ENCODE results near the gene APBB2. TPM values are rescaled to one million over a fixed set of nuclear protein-coding genes. Genes with fewer than 3 reads are reported as not detected.
"Not testable (repeated sequence)": the region's sequence is repeated elsewhere in the genome, so short reads cannot be mapped to it uniquely, and the experiment has no call there.

APBB2 gene
- total and polyA plus RNA-seq, 2 experiments from 2014 or later: 24.1 to 61.0 TPM

DNA sequence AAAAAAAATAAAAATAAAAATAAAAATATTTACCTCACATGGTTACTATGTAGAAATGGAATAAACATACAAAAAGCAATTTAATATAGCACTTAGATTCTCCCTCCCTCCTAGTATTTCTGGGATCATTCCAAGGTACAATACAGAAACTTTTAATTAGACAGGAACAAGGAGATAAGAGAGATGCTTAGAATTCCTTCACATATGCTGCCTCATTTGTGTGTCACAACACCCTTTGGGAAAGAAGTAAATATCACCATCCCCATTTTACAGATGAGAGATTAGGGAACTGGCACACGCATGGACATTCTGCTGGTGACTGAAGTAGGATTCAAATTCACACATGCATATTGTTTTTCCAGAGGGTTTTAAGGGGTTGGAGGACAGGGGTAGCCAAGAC lies 164.2 kb downstream of the APBB2 start:
- in situ Hi-C loops (cut with MboI): no loop called here
- H2AFZ ChIP-seq: no peak overlapping the region
- H3K9ac ChIP-seq: no peak overlapping the region
- no peaks in the 10 kb centered on the region for H4K20me1 ChIP-seq (ENCODE audit: insufficient read depth)
- H3K9me3 ChIP-seq (ENCODE audit: low read depth): no peaks in the 10 kb centered on the region
- WGBS, 2 experiments (ENCODE audit: low coverage in 1 of 2, low lambda C conversion rate in 2 of 2, missing lambda C conversion rate in 2 of 2): 100% methylated on average over 1 of the region's 1 CpG
- no peaks in the 10 kb centered on the region for H3K9me2 ChIP-seq (ENCODE audit: insufficient read depth)
- H3K36me3 ChIP-seq (ENCODE audit: low read depth): no peaks in the 10 kb centered on the region
- no peak overlapping the region for H3K27ac ChIP-seq
- no peak overlapping the region for H3K4me2 ChIP-seq (ENCODE audit: unreplicated experiment)
- H3F3A ChIP-seq (ENCODE audit: insufficient read depth): no peaks in the 10 kb centered on the region
- H3K4me3 ChIP-seq: no peak overlapping the region
- no peaks in the 10 kb centered on the region for H3K27me3 ChIP-seq (replicated peaks; ENCODE audit: insufficient read depth)
- DNase-seq: no peak
- TF ChIP-seq EZH2phosphoT487 (IDR thresholded peaks at IDR 0.05; ENCODE audit: insufficient read depth, low read depth): no peak
- TF ChIP-seq EZH2 (IDR thresholded peaks at IDR 0.05; ENCODE audit: insufficient read depth, poor library complexity, severe bottlenecking): no peak
- H3K4me1 ChIP-seq (ENCODE audit: insufficient read depth): no peaks in the 10 kb centered on the region
- peaks cover 32% of the 10 kb centered on the region for H3K79me2 ChIP-seq (ENCODE audit: insufficient read depth)

DNA sequence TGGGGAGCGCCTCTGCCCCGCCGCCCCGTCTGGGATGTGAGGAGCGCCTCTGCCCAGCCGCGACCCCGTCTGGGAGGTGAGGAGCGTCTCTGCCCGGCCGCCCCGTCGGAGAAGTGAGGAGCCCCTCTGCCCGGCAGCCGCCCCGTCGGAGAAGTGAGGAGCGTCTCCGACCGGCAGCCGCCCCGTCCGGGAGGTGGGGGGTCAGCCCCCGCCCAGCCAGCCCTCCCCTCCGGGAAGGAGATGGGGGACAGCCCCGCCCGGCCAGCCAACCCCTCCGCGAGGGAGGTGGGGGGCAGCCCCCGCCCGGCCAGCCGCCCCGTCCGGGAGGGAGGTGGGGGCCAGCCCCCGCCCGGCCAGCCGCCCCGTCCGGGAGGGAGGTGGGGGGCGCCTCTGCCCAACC lies 165.2 kb downstream of the APBB2 start:
- H4K20me1 ChIP-seq (ENCODE audit: insufficient read depth); H2AFZ ChIP-seq; H3K36me3 ChIP-seq (ENCODE audit: low read depth); H3K27me3 ChIP-seq (replicated peaks; ENCODE audit: insufficient read depth); H3K9me3 ChIP-seq (ENCODE audit: low read depth); H3K4me3 ChIP-seq; H3K4me2 ChIP-seq (ENCODE audit: unreplicated experiment); H3K9ac ChIP-seq; H3K4me1 ChIP-seq (ENCODE audit: insufficient read depth); H3F3A ChIP-seq (ENCODE audit: insufficient read depth); DNase-seq; in situ Hi-C loops (cut with MboI); H3K9me2 ChIP-seq (ENCODE audit: insufficient read depth); H3K27ac ChIP-seq: not testable (repeated sequence)
- 98 to 100% methylated on average over 1 to 40 of the region's 40 CpGs for WGBS, 2 experiments (ENCODE audit: low coverage in 1 of 2, low lambda C conversion rate in 2 of 2, missing lambda C conversion rate in 2 of 2)
- H3K79me2 ChIP-seq (ENCODE audit: insufficient read depth): peaks cover 30% of the 10 kb centered on the region

DNA sequence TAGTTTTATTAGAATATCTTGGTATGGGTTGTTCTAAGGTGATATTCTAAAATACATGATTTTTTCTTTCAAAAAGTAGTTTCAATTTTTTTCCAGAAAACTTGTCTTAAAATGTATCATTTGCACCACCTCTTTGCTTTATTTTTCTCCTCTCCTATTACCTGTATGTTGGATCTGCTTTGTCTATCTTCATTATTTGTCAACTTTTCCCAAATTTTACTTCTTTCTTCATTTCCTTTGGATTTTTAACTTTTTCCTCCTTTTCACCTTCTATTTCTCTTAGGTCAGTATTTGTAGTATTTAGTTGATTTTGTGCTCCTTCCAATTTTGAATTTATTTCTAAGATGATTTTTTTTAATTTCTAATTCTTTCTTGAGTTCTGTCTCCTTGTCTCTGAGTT lies 169.6 kb downstream of the APBB2 start:
- no peaks in the 10 kb centered on the region for H3K9me3 ChIP-seq (ENCODE audit: low read depth)
- H2AFZ ChIP-seq: no peak overlapping the region
- H3K4me2 ChIP-seq (ENCODE audit: unreplicated experiment): no peak overlapping the region
- no peak overlapping the region for H3K27ac ChIP-seq
- H3K9me2 ChIP-seq (ENCODE audit: insufficient read depth): no peaks in the 10 kb centered on the region
- in situ Hi-C loops (cut with MboI): no loop called here
- no peaks in the 10 kb centered on the region for H3K4me1 ChIP-seq (ENCODE audit: insufficient read depth)
- peaks cover 32% of the 10 kb centered on the region for H3K79me2 ChIP-seq (ENCODE audit: insufficient read depth)
- 0 out of 2 replicates have a peak, but pooled peaks cover 4% of the 10 kb centered on the region for H3K36me3 ChIP-seq (ENCODE audit: low read depth)
- no peaks in the 10 kb centered on the region for H4K20me1 ChIP-seq (ENCODE audit: insufficient read depth)
- H3F3A ChIP-seq (ENCODE audit: insufficient read depth): no peaks in the 10 kb centered on the region
- TF ChIP-seq EZH2 (IDR thresholded peaks at IDR 0.05; ENCODE audit: insufficient read depth, poor library complexity, severe bottlenecking) (no peak), EZH2phosphoT487 (IDR thresholded peaks at IDR 0.05; ENCODE audit: insufficient read depth, low read depth) (no peak)
- H3K27me3 ChIP-seq (replicated peaks; ENCODE audit: insufficient read depth): no peaks in the 10 kb centered on the region
- DNase-seq: no peak
- no peak overlapping the region for H3K9ac ChIP-seq
- H3K4me3 ChIP-seq: no peak overlapping the region

DNA sequence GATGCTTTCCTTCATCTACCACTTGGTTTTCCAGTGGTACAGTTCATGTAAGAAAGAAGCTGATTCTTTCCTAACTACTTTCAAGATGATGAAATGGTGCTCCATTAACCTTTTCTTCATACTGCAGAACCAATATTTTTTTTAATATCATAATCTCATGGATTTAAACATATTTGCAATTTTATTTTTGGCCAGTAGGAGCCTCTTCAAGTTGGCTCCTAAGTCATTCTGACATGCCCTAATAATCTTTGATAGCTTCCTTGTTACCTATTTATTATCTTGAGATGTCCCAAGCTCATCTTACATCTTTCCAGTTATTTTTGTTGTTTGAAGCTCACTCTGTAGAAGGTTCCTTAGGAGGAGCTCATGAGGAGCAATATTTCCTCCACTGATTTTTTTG lies 170.2 kb downstream of the APBB2 start:
- Histone ChIP-seq H3K4me2 (ENCODE audit: unreplicated experiment) (no peak overlapping the region), H3K9me3 (ENCODE audit: low read depth) (no peaks in the 10 kb centered on the region), H4K20me1 (ENCODE audit: insufficient read depth) (no peaks in the 10 kb centered on the region), H3K27me3 (replicated peaks; ENCODE audit: insufficient read depth) (no peaks in the 10 kb centered on the region), H3K36me3 (ENCODE audit: low read depth) (0 out of 2 replicates have a peak, but pooled peaks cover 4% of the 10 kb centered on the region), H3F3A (ENCODE audit: insufficient read depth) (no peaks in the 10 kb centered on the region), H3K79me2 (ENCODE audit: insufficient read depth) (peaks cover 32% of the 10 kb centered on the region), H3K9me2 (ENCODE audit: insufficient read depth) (no peaks in the 10 kb centered on the region), H3K4me3 (no peak overlapping the region), H3K9ac (no peak overlapping the region), H3K4me1 (ENCODE audit: insufficient read depth) (no peaks in the 10 kb centered on the region), H3K27ac (no peak overlapping the region), H2AFZ (no peak overlapping the region)
- no peak for TF ChIP-seq EZH2phosphoT487 (IDR thresholded peaks at IDR 0.05; ENCODE audit: insufficient read depth, low read depth)
- no peak for TF ChIP-seq EZH2 (IDR thresholded peaks at IDR 0.05; ENCODE audit: insufficient read depth, poor library complexity, severe bottlenecking)
- in situ Hi-C loops (cut with MboI): no loop called here
- DNase-seq: peak; percentile 9

DNA sequence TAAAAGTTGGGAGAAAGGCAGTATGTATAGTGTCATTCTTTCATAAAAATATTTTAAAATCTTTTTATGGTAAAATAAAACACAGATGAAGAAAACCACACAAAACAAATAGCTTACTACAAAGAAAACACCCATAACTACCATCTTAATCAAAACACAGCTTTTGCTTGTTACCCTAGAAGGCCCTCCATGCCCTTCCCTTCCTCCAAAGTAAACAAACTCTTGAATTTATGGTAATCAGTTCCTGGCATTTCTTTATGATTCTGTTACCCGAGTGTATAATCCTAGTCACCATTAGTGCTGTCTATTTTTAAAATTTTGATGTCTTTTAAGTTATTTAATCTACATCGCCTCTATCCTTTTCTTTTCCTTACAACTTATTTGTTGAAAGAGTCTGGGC lies 170.9 kb downstream of the APBB2 start:
- no peak for TF ChIP-seq EZH2 (IDR thresholded peaks at IDR 0.05; ENCODE audit: insufficient read depth, poor library complexity, severe bottlenecking)
- no peak for TF ChIP-seq EZH2phosphoT487 (IDR thresholded peaks at IDR 0.05; ENCODE audit: insufficient read depth, low read depth)
- in situ Hi-C loops (cut with MboI): no loop called here
- H3K4me1 ChIP-seq (ENCODE audit: insufficient read depth): no peaks in the 10 kb centered on the region
- H3K27ac ChIP-seq: no peak overlapping the region
- H3K4me3 ChIP-seq: no peak overlapping the region
- no peak for DNase-seq
- H3K9me2 ChIP-seq (ENCODE audit: insufficient read depth): no peaks in the 10 kb centered on the region
- H3K27me3 ChIP-seq (replicated peaks; ENCODE audit: insufficient read depth): no peaks in the 10 kb centered on the region
- peaks cover 32% of the 10 kb centered on the region for H3K79me2 ChIP-seq (ENCODE audit: insufficient read depth)
- H4K20me1 ChIP-seq (ENCODE audit: insufficient read depth): no peaks in the 10 kb centered on the region
- H3K4me2 ChIP-seq (ENCODE audit: unreplicated experiment): no peak overlapping the region
- H3K36me3 ChIP-seq (ENCODE audit: low read depth): 0 out of 2 replicates have a peak, but pooled peaks cover 4% of the 10 kb centered on the region
- no peaks in the 10 kb centered on the region for H3F3A ChIP-seq (ENCODE audit: insufficient read depth)
- H3K9me3 ChIP-seq (ENCODE audit: low read depth): no peaks in the 10 kb centered on the region
- H2AFZ ChIP-seq: no peak overlapping the region
- 50 to 53% methylated on average over 2 of the region's 2 CpGs for WGBS, 2 experiments (ENCODE audit: low coverage in 1 of 2, low lambda C conversion rate in 2 of 2, missing lambda C conversion rate in 2 of 2)
- H3K9ac ChIP-seq: no peak overlapping the region
